GM23338 (cell line): Measurements from ENCODE around the gene RTF1. TPM values are rescaled to one million over a fixed set of nuclear protein-coding genes. Genes with fewer than 3 reads are reported as not detected.

ENCODE experiments used
- ATAC-seq: fragments of 200-7000 bp; cut with Tn5 transposase; 3 replicates; pipeline ENCODE4 v1.9.1; 2020
- DNase-seq: peaks from one replicate; pipeline ENCODE4 v3.0.0-alpha.2; 2015; ENCODE audit warnings: low spot score
- H2AFZ ChIP-seq: fragments of 200-600 bp; sonication (generic); 2 replicates; pipeline ENCODE4 v1.8.0; 2016; ENCODE audit warnings: antibody characterized with exemption, mild to moderate bottlenecking, moderate library complexity
- H3F3A ChIP-seq: fragments of 200-600 bp; sonication (generic); replicated peaks from 2 replicates; pipeline ENCODE4 v1.8.0; 2017; ENCODE audit warnings: antibody characterized with exemption, mixed run types, low read depth
- H3K27ac ChIP-seq: fragments of 200-600 bp; sonication (generic); 2 replicates; pipeline ENCODE4 v1.6.1; 2016; ENCODE audit warnings: low read depth
- H3K27me3 ChIP-seq: fragments of 200-600 bp; sonication (generic); 2 replicates; pipeline ENCODE4 v1.8.0; 2016; ENCODE audit warnings: mild to moderate bottlenecking, mixed run types, moderate library complexity; ENCODE audit not compliant: insufficient read depth
- H3K36me3 ChIP-seq: fragments of 200-600 bp; sonication (generic); 2 replicates; pipeline ENCODE4 v1.8.0; 2016; ENCODE audit warnings: mild to moderate bottlenecking; ENCODE audit not compliant: insufficient read depth
- H3K4me1 ChIP-seq: fragments of 200-600 bp; sonication (generic); 2 replicates; pipeline ENCODE4 v1.8.0; 2016; ENCODE audit warnings: mild to moderate bottlenecking, moderate library complexity; ENCODE audit not compliant: insufficient read depth
- H3K4me2 ChIP-seq: fragments of 200-600 bp; sonication (generic); 2 replicates; pipeline ENCODE4 v1.7.1; 2017; ENCODE audit warnings: mixed run types
- H3K4me3 ChIP-seq: fragments of 200-600 bp; sonication (generic); 2 replicates; pipeline ENCODE4 v1.6.1; 2016; ENCODE audit warnings: mixed run types
- H3K79me2 ChIP-seq: fragments of 200-600 bp; sonication (generic); replicated peaks from 2 replicates; pipeline ENCODE4 v1.8.0; 2017; ENCODE audit warnings: mild to moderate bottlenecking; ENCODE audit not compliant: insufficient read depth
- H3K9me2 ChIP-seq: fragments of 200-600 bp; sonication (generic); 2 replicates; pipeline ENCODE4 v1.8.0; 2017; ENCODE audit not compliant: insufficient read depth
- H4K20me1 ChIP-seq: fragments of 200-600 bp; sonication (generic); replicated peaks from 2 replicates; pipeline ENCODE4 v1.8.0; 2017; ENCODE audit warnings: mild to moderate bottlenecking; ENCODE audit not compliant: insufficient read depth
- H3K27ac Mint-ChIP-seq: 2 replicates; pipeline ENCODE4 v1.8.0; 2020; ENCODE audit warnings: inconsistent platforms, mild to moderate bottlenecking, moderate library complexity, mixed read lengths
- H3K27me3 Mint-ChIP-seq: 3 replicates; pipeline ENCODE4 v1.8.0; 2022; ENCODE audit warnings: low read depth, mild to moderate bottlenecking, moderate library complexity, mixed read lengths, inconsistent platforms; ENCODE audit not compliant: insufficient read depth, poor library complexity
- H3K36me3 Mint-ChIP-seq: 3 replicates; pipeline ENCODE4 v1.8.0; 2021; ENCODE audit warnings: low read depth, mild to moderate bottlenecking, inconsistent platforms, moderate library complexity, mixed read lengths
- H3K4me1 Mint-ChIP-seq: 3 replicates; pipeline ENCODE4 v1.8.0; 2020; ENCODE audit warnings: mild to moderate bottlenecking, inconsistent platforms, mixed read lengths
- H3K4me3 Mint-ChIP-seq: 3 replicates; pipeline ENCODE4 v1.8.0; 2021; ENCODE audit warnings: moderate library complexity, mild to moderate bottlenecking, inconsistent platforms, mixed read lengths
- H3K9me3 Mint-ChIP-seq: 3 replicates; pipeline ENCODE4 v1.8.0; 2020; ENCODE audit warnings: moderate library complexity, mild to moderate bottlenecking, inconsistent platforms, mixed read lengths
- CREB1 ChIP-seq: fragments of 250-450 bp; sonication (Bioruptor Pico); IDR thresholded peaks from 2 replicates; pipeline ENCODE4 v1.5.0; 2020; ENCODE audit warnings: low read depth, mild to moderate bottlenecking, moderate library complexity
- ETS1 ChIP-seq: IDR thresholded peaks from 2 replicates; pipeline ENCODE4 v1.6.1; 2016; ENCODE audit warnings: antibody characterized with exemption
- EZH2 ChIP-seq: fragments of 200-600 bp; sonication (generic); IDR thresholded peaks from one replicate; pipeline ENCODE4 v1.8.0; 2017; ENCODE audit warnings: antibody characterized with exemption, mild to moderate bottlenecking, low read depth; ENCODE audit not compliant: unreplicated experiment
- JUNB ChIP-seq: IDR thresholded peaks from one replicate; pipeline ENCODE4 v1.6.1; 2016; ENCODE audit warnings: antibody characterized with exemption; ENCODE audit not compliant: unreplicated experiment
- NANOG ChIP-seq: IDR thresholded peaks from 2 replicates; pipeline ENCODE4 v1.6.1; 2016; ENCODE audit warnings: antibody characterized with exemption, borderline replicate concordance
- POLR2AphosphoS5 ChIP-seq: IDR thresholded peaks from 2 replicates; pipeline ENCODE4 v1.6.1; 2016; ENCODE audit warnings: antibody characterized with exemption, low read depth
- STAT1 ChIP-seq: IDR thresholded peaks from one replicate; pipeline ENCODE4 v1.6.1; 2016; ENCODE audit warnings: antibody characterized with exemption; ENCODE audit not compliant: unreplicated experiment
- ZNF331 ChIP-seq: fragments of 250-450 bp; sonication (Bioruptor Pico); IDR thresholded peaks from 2 replicates; pipeline ENCODE4 v1.5.0; 2020; ENCODE audit warnings: low read depth, mild to moderate bottlenecking, moderate library complexity
- polyA plus RNA-seq: library from polyadenylated mRNA; unstranded; fragments of >200 nt; fragmentation: Nextera tagmentation; extraction: Ambion mirVana; gene quantifications from 2 replicates; pipeline ENCODE4 v1.2.1, GENCODE V29; 2016
- total RNA-seq: library from RNA; depleted of rRNA; stranded (reverse); fragments of >200 nt; shearing (Covaris generic); gene quantifications from 2 replicates; pipeline ENCODE4 v1.2.3, GENCODE V29; 2014
- TF ChIP-seq, protein P1 (sequence below), 2 experiments: fragments of 200-600 bp in 1 of 2; sonication (generic) in 1 of 2; conservative IDR thresholded peaks; 2 replicates each; pipeline versions ENCODE4 v1.5.1 to v1.6.1; 2016 to 2017; ENCODE audit warnings: antibody characterized with exemption in 2 of 2, low read depth in 2 of 2, mild to moderate bottlenecking in 2 of 2, moderate library complexity in 1 of 2
- TF ChIP-seq, protein P2 (sequence below): IDR thresholded peaks from one replicate; pipeline ENCODE4 v1.6.1; 2018; ENCODE audit warnings: antibody characterized with exemption; ENCODE audit not compliant: unreplicated experiment

The RTF1 gene
- total and polyA plus RNA-seq, 2 experiments from 2014 or later: 38.1 to 298 TPM

GRCh38 chr15:41401904-41402267 lies 15.0 kb upstream of the RTF1 start:
- Mint-ChIP-seq H3K9me3 (no peaks in the 10 kb centered on the region; the same call in 2 of the 3 replicates), H3K36me3 (no peaks in the 10 kb centered on the region), H3K4me1 (peaks cover 5% of the 10 kb centered on the region; the same call in 2 of the 3 replicates), H3K4me3 (peak overlapping the region; percentile 87), H3K27ac (peak overlapping the region; percentile 84; the same call in 1 of the 2 replicates), H3K27me3 (peaks cover 6% of the 10 kb centered on the region)
- Histone ChIP-seq H3K4me1 (no peaks in the 10 kb centered on the region), H3K27ac (no peak overlapping the region), H3K4me2 (peak overlapping the region; percentile 84), H3F3A (no peaks in the 10 kb centered on the region), H4K20me1 (no peaks in the 10 kb centered on the region), H3K9me2 (no peaks in the 10 kb centered on the region), H3K27me3 (no peaks in the 10 kb centered on the region), H3K79me2 (no peaks in the 10 kb centered on the region), H3K4me3 (peak overlapping the region; percentile 66), H2AFZ (peak overlapping the region; percentile 89), H3K36me3 (no peaks in the 10 kb centered on the region)
- no peak for DNase-seq
- TF ChIP-seq JUNB (no peak), POLR2AphosphoS5 (no peak), NANOG (no peak), STAT1 (no peak)
- TF ChIP-seq, protein P1, sequence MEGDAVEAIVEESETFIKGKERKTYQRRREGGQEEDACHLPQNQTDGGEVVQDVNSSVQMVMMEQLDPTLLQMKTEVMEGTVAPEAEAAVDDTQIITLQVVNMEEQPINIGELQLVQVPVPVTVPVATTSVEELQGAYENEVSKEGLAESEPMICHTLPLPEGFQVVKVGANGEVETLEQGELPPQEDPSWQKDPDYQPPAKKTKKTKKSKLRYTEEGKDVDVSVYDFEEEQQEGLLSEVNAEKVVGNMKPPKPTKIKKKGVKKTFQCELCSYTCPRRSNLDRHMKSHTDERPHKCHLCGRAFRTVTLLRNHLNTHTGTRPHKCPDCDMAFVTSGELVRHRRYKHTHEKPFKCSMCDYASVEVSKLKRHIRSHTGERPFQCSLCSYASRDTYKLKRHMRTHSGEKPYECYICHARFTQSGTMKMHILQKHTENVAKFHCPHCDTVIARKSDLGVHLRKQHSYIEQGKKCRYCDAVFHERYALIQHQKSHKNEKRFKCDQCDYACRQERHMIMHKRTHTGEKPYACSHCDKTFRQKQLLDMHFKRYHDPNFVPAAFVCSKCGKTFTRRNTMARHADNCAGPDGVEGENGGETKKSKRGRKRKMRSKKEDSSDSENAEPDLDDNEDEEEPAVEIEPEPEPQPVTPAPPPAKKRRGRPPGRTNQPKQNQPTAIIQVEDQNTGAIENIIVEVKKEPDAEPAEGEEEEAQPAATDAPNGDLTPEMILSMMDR (conservative IDR thresholded peaks at IDR 0.05; ENCODE audit: low read depth in 2 of 2): no peak
- TF ChIP-seq, protein P2, sequence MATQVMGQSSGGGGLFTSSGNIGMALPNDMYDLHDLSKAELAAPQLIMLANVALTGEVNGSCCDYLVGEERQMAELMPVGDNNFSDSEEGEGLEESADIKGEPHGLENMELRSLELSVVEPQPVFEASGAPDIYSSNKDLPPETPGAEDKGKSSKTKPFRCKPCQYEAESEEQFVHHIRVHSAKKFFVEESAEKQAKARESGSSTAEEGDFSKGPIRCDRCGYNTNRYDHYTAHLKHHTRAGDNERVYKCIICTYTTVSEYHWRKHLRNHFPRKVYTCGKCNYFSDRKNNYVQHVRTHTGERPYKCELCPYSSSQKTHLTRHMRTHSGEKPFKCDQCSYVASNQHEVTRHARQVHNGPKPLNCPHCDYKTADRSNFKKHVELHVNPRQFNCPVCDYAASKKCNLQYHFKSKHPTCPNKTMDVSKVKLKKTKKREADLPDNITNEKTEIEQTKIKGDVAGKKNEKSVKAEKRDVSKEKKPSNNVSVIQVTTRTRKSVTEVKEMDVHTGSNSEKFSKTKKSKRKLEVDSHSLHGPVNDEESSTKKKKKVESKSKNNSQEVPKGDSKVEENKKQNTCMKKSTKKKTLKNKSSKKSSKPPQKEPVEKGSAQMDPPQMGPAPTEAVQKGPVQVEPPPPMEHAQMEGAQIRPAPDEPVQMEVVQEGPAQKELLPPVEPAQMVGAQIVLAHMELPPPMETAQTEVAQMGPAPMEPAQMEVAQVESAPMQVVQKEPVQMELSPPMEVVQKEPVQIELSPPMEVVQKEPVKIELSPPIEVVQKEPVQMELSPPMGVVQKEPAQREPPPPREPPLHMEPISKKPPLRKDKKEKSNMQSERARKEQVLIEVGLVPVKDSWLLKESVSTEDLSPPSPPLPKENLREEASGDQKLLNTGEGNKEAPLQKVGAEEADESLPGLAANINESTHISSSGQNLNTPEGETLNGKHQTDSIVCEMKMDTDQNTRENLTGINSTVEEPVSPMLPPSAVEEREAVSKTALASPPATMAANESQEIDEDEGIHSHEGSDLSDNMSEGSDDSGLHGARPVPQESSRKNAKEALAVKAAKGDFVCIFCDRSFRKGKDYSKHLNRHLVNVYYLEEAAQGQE: no peak
- no peak for ATAC-seq

DNA sequence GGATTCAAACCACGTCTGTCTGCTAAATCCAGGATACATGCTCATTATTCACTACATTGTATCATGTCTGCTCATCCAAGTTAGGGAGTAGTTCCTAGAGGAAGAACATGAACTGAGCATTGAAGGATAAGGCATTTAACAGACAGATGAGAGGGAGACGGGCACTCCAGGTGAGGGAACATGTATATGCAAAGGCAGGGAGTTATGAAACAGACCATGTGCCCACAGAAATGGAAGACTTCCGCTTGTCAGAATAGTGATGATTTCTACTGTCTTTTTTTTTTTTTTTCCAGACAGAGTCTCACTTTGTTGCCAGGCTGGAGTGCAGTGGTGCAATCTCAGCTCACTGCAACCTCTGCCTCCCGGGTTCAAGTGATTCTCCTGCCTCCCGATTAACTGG lies 9.6 kb upstream of the RTF1 start:
- Histone ChIP-seq H3K4me2 (no peak overlapping the region), H3K9me2 (no peaks in the 10 kb centered on the region), H3K79me2 (no peaks in the 10 kb centered on the region), H2AFZ (no peak overlapping the region), H3K36me3 (no peaks in the 10 kb centered on the region), H4K20me1 (no peaks in the 10 kb centered on the region), H3K27me3 (no peaks in the 10 kb centered on the region), H3K4me3 (no peak overlapping the region), H3K4me1 (no peaks in the 10 kb centered on the region), H3F3A (no peaks in the 10 kb centered on the region), H3K27ac (no peak overlapping the region)
- Mint-ChIP-seq H3K4me3 (no peak overlapping the region), H3K36me3 (no peaks in the 10 kb centered on the region), H3K9me3 (no peaks in the 10 kb centered on the region; the same call in 2 of the 3 replicates), H3K27me3 (peaks cover 6% of the 10 kb centered on the region), H3K27ac (no peak overlapping the region), H3K4me1 (peaks cover 2% of the 10 kb centered on the region; the same call in 1 of the 3 replicates)
- DNase-seq (no peak), ATAC-seq (no peak)
- no peak for TF ChIP-seq NANOG
- TF ChIP-seq ETS1: no peak
- TF ChIP-seq POLR2AphosphoS5: no peak
- no peak for TF ChIP-seq CREB1 (CRISPR knock-in tag)
- TF ChIP-seq ZNF331: no peak
- no peak for TF ChIP-seq EZH2
- no peak for TF ChIP-seq STAT1
